Measurements from ENCODE around the gene MYO1A. TPM values are rescaled to one million over a fixed set of nuclear protein-coding genes. Genes with fewer than 3 reads are reported as not detected.

MYO1A gene
- polyA plus RNA-seq, 2 of the 4 experiments (the other 2 are of a cell fraction): 0.67 to 1.9 TPM

DNA sequence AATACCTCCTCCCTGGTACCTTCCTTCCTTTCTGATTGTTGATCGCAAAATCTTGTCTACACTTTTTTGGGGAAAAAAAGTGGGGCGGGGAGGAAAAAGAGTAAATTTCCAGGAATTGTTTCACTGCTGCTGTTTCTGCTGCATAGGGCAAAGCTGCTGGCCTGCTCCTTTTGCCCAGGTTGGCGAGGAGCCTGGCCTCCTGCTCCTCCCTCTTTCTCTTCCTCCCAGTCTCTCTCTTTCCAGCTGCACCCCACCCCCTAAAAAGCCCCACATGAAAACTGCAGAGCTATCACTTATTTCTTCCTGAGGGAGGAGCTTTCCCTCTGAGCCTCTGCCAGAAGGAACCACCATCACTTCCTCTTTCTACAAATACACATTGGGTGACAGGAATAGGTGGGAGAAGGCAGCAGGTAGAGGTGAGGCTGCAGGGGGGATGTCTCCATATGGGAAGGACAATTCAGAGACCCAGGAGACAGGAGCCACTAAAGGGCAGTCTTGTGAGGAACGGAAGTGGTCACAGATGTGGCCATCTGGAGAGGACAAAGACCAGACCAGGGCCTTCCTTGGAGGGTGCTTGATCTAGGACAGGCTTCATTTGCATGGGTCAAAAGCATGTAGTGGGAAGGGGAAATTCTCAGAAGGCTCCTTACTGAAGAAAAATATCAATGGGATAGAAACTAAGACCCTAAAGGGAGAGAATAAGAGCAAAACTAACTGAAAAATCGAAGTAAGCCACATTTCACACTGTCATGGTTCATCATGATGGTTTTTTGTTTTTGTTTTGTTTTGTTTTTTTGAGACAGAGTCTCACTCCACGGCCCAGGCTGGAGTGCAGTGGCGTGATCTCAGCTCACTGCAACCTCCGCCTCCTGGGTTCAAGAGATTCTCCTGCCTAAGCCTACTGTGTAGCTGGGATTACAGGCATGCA, 58.3 kb downstream of the MYO1A start:
- ChIA-PET CTCF (interaction anchor here (1.3 to 5.4 kb wide), 4 partner anchors 13 to 152 kb away, joined by 3 to 57 read pairs (median 4); partner anchors contain the start of gene ZBTB39), POLR2A (no interaction called here)
- 0 out of 3 replicates have a peak, but pooled peaks cover 6% of the 10 kb centered on the region for H3K4me1 ChIP-seq
- TF ChIP-seq HOXB13 (CRISPR knock-in tag; IDR thresholded peaks at IDR 0.05; ENCODE audit: low read depth) (no peak), CBX8 (IDR thresholded peaks at IDR 0.05) (no peak), CHD2 (IDR thresholded peaks at IDR 0.05; ENCODE audit: low read length, partially characterized antibody) (no peak), MAFK (IDR thresholded peaks at IDR 0.05; ENCODE audit: partially characterized antibody) (peak; percentile 23)
- TF ChIP-seq, protein P1, sequence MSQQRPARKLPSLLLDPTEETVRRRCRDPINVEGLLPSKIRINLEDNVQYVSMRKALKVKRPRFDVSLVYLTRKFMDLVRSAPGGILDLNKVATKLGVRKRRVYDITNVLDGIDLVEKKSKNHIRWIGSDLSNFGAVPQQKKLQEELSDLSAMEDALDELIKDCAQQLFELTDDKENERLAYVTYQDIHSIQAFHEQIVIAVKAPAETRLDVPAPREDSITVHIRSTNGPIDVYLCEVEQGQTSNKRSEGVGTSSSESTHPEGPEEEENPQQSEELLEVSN (IDR thresholded peaks at IDR 0.05; ENCODE audit: borderline replicate concordance, low read depth): no peak
- DNase-seq (ENCODE audit: low read depth in 1 of 2, low spot score in 1 of 2): no peak
- WGBS (ENCODE audit: missing lambda C conversion rate): 80% methylated on average over 8 of the region's 8 CpGs
- H3K9me3 ChIP-seq: no peaks in the 10 kb centered on the region
- no peak overlapping the region for H3K27ac ChIP-seq
- ATAC-seq: no peak
- H3K4me2 ChIP-seq: no peak overlapping the region
- no peak overlapping the region for H3K4me3 ChIP-seq
- FAIRE-seq: no peak

DNA sequence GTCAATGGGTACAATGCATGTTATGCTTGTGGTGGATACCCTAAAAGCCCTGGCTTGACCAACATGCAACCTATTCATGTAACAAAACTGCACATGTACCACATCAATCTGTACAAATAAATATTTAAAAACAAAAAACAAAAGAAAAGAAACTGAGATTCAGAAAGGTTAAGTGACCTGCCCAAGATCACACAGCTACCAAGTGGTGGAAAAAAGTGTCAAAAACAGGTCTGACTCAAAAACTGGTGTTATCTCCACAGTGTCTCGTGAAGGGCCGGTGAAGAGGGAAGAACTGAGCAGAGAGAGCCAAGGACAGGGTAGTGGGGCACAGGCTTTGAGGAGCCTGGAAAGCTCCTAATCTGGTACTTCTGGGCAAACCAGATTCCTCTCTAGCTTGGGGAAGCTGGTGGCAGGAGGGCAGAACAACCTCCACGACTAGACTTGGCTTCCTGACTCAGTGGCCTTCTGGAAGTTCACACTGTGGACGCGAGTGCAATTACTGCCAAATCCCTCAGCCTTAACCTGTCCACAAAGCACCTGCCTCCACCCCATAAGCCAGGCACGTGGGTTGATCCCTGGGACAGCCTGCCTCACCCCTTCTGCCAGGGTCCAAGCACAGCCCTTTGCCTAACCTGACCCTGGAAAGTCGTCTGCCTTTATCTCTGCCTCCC, 59.1 kb downstream of the MYO1A start:
- Histone ChIP-seq H3K27ac (no peak overlapping the region), H3K4me1 (peaks cover 11% of the 10 kb centered on the region; the same call in 2 of the 3 replicates), H3K4me3 (no peak overlapping the region), H3K4me2 (no peak overlapping the region), H3K9me3 (no peaks in the 10 kb centered on the region)
- DNase-seq (ENCODE audit: low read depth in 1 of 2, low spot score in 1 of 2): no peak
- no peak for FAIRE-seq
- ChIA-PET CTCF (interaction anchor here (2.1 to 5.4 kb wide), 2 partner anchors 13 to 151 kb away, joined by 5 to 57 read pairs; partner anchors contain the start of gene ZBTB39), POLR2A (no interaction called here)
- TF ChIP-seq MAZ (IDR thresholded peaks at IDR 0.05; ENCODE audit: borderline replicate concordance, low read depth, low read length) (no peak), PHF8 (IDR thresholded peaks at IDR 0.05; ENCODE audit: borderline replicate concordance, low read depth) (no peak), ZC3H11A (IDR thresholded peaks at IDR 0.05) (no peak), TFCP2L1 (CRISPR knock-in tag; IDR thresholded peaks at IDR 0.05) (no peak), FOSB (CRISPR knock-in tag; IDR thresholded peaks at IDR 0.05) (no peak)
- TF ChIP-seq, protein P2, sequence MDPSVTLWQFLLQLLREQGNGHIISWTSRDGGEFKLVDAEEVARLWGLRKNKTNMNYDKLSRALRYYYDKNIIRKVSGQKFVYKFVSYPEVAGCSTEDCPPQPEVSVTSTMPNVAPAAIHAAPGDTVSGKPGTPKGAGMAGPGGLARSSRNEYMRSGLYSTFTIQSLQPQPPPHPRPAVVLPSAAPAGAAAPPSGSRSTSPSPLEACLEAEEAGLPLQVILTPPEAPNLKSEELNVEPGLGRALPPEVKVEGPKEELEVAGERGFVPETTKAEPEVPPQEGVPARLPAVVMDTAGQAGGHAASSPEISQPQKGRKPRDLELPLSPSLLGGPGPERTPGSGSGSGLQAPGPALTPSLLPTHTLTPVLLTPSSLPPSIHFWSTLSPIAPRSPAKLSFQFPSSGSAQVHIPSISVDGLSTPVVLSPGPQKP (IDR thresholded peaks at IDR 0.05; ENCODE audit: low read depth, low read length): no peak
- TF ChIP-seq, protein P3, sequence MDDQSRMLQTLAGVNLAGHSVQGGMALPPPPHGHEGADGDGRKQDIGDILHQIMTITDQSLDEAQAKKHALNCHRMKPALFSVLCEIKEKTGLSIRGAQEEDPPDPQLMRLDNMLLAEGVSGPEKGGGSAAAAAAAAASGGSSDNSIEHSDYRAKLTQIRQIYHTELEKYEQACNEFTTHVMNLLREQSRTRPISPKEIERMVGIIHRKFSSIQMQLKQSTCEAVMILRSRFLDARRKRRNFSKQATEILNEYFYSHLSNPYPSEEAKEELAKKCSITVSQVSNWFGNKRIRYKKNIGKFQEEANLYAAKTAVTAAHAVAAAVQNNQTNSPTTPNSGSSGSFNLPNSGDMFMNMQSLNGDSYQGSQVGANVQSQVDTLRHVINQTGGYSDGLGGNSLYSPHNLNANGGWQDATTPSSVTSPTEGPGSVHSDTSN (IDR thresholded peaks at IDR 0.05): no peak
- ATAC-seq: no peak
- 68% methylated on average over 7 of the region's 7 CpGs for WGBS (ENCODE audit: missing lambda C conversion rate)

DNA sequence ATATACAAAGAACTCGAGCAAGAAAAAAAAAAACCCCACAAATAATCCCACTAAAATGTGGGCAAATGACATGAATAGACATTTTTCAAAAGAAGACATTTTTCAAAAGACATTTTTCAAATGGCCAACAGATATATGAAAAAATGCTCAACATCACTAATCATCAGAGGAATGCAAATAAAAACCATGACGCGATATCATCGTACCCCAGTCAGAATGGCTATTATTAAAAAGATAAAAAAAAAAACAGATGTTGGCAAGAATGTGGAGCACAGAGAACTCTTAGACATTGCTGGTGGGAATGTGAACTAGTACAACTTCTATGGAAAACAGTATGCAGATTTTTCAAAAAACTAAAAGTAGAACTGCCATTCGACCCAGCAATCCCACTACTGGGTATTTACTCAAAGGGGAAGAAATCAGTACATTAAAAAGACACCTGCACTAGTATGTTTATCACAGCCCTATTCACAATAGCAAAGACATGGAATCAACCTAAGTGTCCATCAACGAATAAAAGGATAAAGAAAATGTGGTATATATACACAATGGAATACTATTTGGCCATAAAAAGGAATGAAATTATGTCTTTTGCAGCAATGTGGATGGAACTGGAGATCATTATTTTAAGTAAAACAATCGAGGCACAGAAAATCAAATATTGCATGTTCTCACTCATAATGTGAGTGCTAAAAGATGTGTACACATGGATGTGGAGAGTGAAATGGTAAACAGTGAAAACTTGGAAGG, 59.9 kb downstream of the MYO1A start:
- ATAC-seq: no peak
- H3K4me1 ChIP-seq: peaks cover 13% of the 10 kb centered on the region; the same call in 2 of the 3 replicates
- no peak overlapping the region for H3K4me2 ChIP-seq
- no peak for FAIRE-seq
- POLR2A ChIA-PET: no interaction called here
- CTCF ChIA-PET: interaction anchor here (2.1 to 5.4 kb wide), 5 partner anchors 11 to 230 kb away, joined by 5 to 119 read pairs (median 85); partner anchors contain the start of genes HSD17B6 and ZBTB39
- WGBS (ENCODE audit: missing lambda C conversion rate): 45% methylated on average over 7 of the region's 7 CpGs
- TF ChIP-seq RFX5 (IDR thresholded peaks at IDR 0.05): no peak
- no peak overlapping the region for H3K27ac ChIP-seq
- no peak overlapping the region for H3K4me3 ChIP-seq
- no peak for DNase-seq (ENCODE audit: low read depth in 1 of 2, low spot score in 1 of 2)
- no peaks in the 10 kb centered on the region for H3K9me3 ChIP-seq
